Left lung (tissue), 10 donors: ENCODE measurements around the gene PTGES2. TPM values are rescaled to one million over a fixed set of nuclear protein-coding genes. Genes with fewer than 3 reads are reported as not detected.

ENCODE experiments used
- ATAC-seq: fragments of 200-7000 bp; cut with Tn5 transposase; one replicate; pipeline ENCODE4 v1.9.1; 2020; ENCODE audit warnings: moderate library complexity
- DNase-seq, 4 donors: peaks; one replicate each; pipeline ENCODE4 v3.0.0-alpha.2; 2013 to 2020
- H3K27ac ChIP-seq, 2 donors: fragments of 200-600 bp; sonication (generic) in 1 of 2; one replicate each; pipeline versions ENCODE4 v1.5.0 to v1.8.0; 2020 to 2021
- H3K27me3 ChIP-seq, 2 donors: fragments of 200-600 bp; sonication (generic) in 1 of 2; one replicate each; pipeline versions ENCODE4 v1.5.0 to v1.8.0; 2020 to 2021
- H3K36me3 ChIP-seq, 2 donors: fragments of 200-600 bp; sonication (generic) in 1 of 2; one replicate each; pipeline versions ENCODE4 v1.5.0 to v1.8.0; 2020 to 2021
- H3K4me1 ChIP-seq, 2 donors: fragments of 200-600 bp; one replicate each; pipeline ENCODE4 v1.8.0; 2021
- H3K4me3 ChIP-seq, 2 donors: fragments of 200-600 bp; sonication (generic) in 1 of 2; one replicate each; pipeline versions ENCODE4 v1.5.0 to v1.8.0; 2020 to 2021; ENCODE audit warnings: mild to moderate bottlenecking in 1 of 2
- H3K9me3 ChIP-seq, 2 donors: fragments of 200-600 bp; sonication (generic) in 1 of 2; one replicate each; pipeline versions ENCODE4 v1.5.0 to v1.8.0; 2020 to 2021
- intact Hi-C, 2 donors: fragments of 100-400 bp; cut with DNase I; formaldehyde crosslinking; loops; one replicate each; pipeline versions ENCODE4 v1.11.2 to v1.14.2; 2022
- polyA plus RNA-seq, 6 donors: library from polyadenylated mRNA; unstranded; fragments of 120-200 nt; gene quantifications; one replicate each; pipeline ENCODE4 v1.2.1, GENCODE V29; 2013; ENCODE audit not compliant: insufficient read length in 6 of 6
- total RNA-seq, 2 donors: library from RNA; stranded (reverse); fragmentation: NEBNext Ultra II Directional; extraction: Animal tissue kit (Norgen Biotek cat#: 25700); gene quantifications; one replicate each; pipeline ENCODE4 v1.2.1, GENCODE V29; 2021
- TF ChIP-seq, protein P1 (sequence below), 2 donors: fragments of 200-600 bp; sonication (generic) in 1 of 2; IDR thresholded peaks; one replicate each; pipeline versions ENCODE4 v1.5.0 to v1.8.0; 2021; ENCODE audit warnings: antibody characterized with exemption in 2 of 2
- donor health status: DM: no; HTN: yes; CAD: no.
- donor health status: DM: no; HTN: no; CAD: no.

PTGES2 gene
- total and polyA plus RNA-seq, 8 donors: 25.8 to 56.9 (median 37.3) TPM

DNA sequence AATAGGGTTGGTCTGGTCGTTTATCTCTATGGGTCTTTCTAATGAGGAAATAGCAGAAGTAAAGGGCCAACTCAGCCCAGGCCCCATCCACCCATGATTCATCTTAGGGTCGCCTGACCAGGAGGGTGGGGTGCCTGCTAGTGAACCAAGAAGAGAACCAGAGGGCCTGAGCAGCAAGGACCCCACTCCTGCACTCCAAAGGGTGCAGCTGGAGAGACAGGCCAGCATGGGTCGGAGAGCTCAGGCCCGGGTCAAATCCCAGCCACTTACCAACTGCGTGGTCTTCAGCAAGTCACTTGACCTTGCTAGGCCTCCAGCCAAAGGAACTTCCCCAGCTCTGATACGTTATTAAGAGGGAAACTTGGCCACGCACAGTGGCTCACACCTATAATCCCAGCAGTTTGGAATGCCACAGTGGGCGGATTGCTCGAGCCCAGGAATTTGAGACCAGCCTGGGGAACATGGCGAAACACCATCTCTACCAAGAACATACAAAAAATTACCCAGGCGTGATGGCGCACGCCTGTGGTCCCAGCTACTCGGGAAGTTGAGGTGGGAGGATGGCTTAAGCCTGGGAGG lies 36.9 kb upstream of the PTGES2 start:
- Histone ChIP-seq H3K27me3 (no peaks in the 10 kb centered on the region), H3K4me3 (no peak overlapping the region), H3K27ac (peak overlapping the region in 1 of 2 donors; percentile 28), H3K36me3 (peaks cover 0 to 74% of the 10 kb centered on the region in 2 donors), H3K4me1 (peaks cover 0 to 19% of the 10 kb centered on the region in 2 donors), H3K9me3 (no peaks in the 10 kb centered on the region)
- TF ChIP-seq, protein P1, sequence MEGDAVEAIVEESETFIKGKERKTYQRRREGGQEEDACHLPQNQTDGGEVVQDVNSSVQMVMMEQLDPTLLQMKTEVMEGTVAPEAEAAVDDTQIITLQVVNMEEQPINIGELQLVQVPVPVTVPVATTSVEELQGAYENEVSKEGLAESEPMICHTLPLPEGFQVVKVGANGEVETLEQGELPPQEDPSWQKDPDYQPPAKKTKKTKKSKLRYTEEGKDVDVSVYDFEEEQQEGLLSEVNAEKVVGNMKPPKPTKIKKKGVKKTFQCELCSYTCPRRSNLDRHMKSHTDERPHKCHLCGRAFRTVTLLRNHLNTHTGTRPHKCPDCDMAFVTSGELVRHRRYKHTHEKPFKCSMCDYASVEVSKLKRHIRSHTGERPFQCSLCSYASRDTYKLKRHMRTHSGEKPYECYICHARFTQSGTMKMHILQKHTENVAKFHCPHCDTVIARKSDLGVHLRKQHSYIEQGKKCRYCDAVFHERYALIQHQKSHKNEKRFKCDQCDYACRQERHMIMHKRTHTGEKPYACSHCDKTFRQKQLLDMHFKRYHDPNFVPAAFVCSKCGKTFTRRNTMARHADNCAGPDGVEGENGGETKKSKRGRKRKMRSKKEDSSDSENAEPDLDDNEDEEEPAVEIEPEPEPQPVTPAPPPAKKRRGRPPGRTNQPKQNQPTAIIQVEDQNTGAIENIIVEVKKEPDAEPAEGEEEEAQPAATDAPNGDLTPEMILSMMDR (IDR thresholded peaks at IDR 0.05): no peak
- ATAC-seq (no peak), DNase-seq (no peak)
- intact Hi-C loops: no loop called here

DNA sequence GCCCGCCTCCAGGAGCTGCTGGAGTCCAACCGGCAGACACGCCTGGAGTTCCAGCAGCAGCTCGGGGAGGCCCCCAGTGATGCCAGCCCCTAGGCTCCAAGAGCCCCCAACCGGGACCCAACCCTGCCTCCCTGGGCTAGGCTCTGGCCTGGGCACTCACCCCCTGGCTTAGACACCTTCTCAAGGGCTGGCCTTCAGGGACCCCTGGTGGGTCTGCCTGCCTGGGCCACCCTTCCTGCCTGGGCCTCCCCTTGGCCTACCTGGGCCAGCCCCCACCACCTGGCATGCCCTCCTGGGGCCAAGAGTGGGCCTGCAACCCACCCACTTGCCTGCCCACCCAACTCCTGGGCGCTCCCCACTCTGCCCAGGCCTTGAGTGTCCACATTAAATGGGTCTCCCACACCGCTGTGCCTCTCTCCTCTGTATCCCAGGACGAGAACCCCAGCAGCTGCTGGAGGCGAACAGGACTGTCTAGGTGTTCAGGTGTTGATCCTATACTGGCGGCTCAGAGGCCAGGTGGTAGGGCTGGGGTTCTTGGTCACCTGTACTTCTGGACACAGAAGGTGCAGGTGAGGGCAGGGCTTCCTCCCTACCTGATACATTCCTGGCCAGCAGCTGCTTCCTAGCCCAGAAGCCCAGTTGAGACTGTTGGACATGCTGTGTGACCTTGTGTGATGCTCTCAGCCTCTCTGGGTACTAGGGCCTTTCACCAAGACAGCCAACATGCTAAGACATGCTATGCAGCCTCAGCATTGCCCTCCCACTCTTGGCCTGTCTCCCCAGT lies 36.2 kb upstream of the PTGES2 start:
- Histone ChIP-seq H3K4me3 (no peak overlapping the region), H3K4me1 (peaks cover 0 to 23% of the 10 kb centered on the region in 2 donors), H3K36me3 (peaks cover 0 to 67% of the 10 kb centered on the region in 2 donors), H3K27me3 (no peaks in the 10 kb centered on the region), H3K27ac (no peak overlapping the region), H3K9me3 (no peaks in the 10 kb centered on the region)
- intact Hi-C loops: no loop called here
- TF ChIP-seq, protein P1 (IDR thresholded peaks at IDR 0.05): no peak
- DNase-seq: peak in 1 of 4 donors; percentile 59
- no peak for ATAC-seq

DNA sequence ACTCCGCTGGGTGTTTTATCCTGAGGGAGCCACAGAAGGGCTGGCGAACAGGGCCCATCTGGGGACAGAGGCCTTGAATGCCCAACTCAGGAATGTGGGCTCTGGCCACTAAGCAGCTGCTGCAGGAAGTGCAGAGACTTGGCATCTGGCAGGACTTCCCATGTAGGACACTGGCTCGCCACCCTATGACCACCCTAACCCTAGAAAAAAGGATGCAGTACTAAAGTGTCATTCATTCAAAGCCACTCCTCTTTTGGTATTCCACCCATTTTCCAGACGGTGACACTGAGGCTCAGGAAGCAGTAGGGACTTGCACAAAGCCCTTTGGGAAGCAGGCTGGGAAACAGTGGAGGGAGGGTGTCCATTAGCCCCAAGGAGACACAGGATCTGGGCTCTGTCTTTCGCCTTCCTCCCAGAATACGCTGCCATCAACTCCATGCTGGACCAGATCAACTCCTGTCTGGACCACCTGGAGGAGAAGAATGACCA lies 35.5 kb upstream of the PTGES2 start:
- H3K27me3 ChIP-seq: no peaks in the 10 kb centered on the region
- H3K36me3 ChIP-seq: peaks cover 0 to 61% of the 10 kb centered on the region in 2 donors
- TF ChIP-seq, protein P1 (IDR thresholded peaks at IDR 0.05): no peak
- H3K27ac ChIP-seq: no peak overlapping the region
- no peak overlapping the region for H3K4me3 ChIP-seq
- DNase-seq (no peak), ATAC-seq (no peak)
- intact Hi-C loops: no loop called here
- no peaks in the 10 kb centered on the region for H3K9me3 ChIP-seq
- H3K4me1 ChIP-seq: peaks cover 0 to 23% of the 10 kb centered on the region in 2 donors

DNA sequence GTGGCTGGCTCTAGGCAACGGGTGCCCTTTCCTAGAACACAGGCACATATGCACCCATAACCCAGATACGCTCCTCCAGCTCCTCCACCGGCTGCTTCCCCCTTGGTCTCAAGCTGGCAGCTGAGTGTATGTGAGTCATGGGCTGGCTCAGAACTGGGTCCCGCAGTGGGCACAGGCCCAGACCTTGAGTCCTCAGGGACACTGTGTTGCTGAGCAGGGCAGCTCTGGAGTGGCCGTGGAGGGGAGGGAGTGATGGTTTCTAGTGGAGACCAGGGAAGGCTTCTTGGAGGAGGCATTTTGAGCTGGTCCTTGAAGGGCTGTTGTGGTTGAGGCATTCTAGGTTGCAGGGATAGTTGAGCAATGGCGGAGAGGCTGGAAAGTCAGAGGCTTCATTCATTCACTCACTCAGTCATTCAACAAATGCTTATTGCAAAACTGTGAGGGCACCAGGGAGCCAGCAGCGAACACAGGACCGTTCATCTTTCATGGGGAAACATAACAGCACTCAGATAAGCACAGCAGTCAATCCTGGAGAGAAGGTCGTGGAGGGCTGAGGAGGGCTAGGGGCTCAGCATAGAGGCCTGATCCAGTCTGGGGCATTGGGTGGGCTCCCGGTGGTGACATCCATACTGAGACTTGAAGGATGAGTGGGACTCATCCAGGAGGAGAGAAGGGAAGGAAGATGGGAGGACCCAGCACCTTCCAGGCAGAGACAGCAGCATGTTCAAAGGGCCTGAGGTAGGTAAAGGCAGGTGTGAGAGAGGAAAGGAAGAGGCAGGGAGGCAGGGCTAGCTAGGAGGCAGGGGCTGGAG lies 34.9 kb upstream of the PTGES2 start:
- no peak overlapping the region for H3K27ac ChIP-seq
- no peaks in the 10 kb centered on the region for H3K27me3 ChIP-seq
- peaks cover 0 to 23% of the 10 kb centered on the region in 2 donors for H3K4me1 ChIP-seq
- TF ChIP-seq, protein P1 (IDR thresholded peaks at IDR 0.05): no peak
- no peaks in the 10 kb centered on the region for H3K9me3 ChIP-seq
- DNase-seq: no peak
- intact Hi-C loops: no loop called here
- no peak overlapping the region for H3K4me3 ChIP-seq
- peaks cover 0 to 54% of the 10 kb centered on the region in 2 donors for H3K36me3 ChIP-seq
- no peak for ATAC-seq
